ENCODE data around the gene IPMK.
"Not testable (repeated sequence)": the region's sequence is repeated elsewhere in the genome, so short reads cannot be mapped to it uniquely, and the experiment has no call there.

IPMK gene

GRCh38 chr10:58254644-58255043, 13.1 kb downstream of the IPMK start:
- no peaks in the 10 kb centered on the region for H3K36me3 ChIP-seq (ENCODE audit: control insufficient read depth, insufficient read depth, low read length)
- peaks cover 8% of the 10 kb centered on the region for H3K4me1 ChIP-seq
- no peak overlapping the region for H2AFZ ChIP-seq
- H3K9me3 ChIP-seq (ENCODE audit: control insufficient read depth, low read length): no peaks in the 10 kb centered on the region
- H3K27ac ChIP-seq: no peak overlapping the region
- H3K9ac ChIP-seq: no peak overlapping the region
- no peak overlapping the region for H3K4me2 ChIP-seq (ENCODE audit: low read length)
- no peak for TF ChIP-seq CTCF (IDR thresholded peaks at IDR 0.05)
- H3K79me2 ChIP-seq: peaks cover 79% of the 10 kb centered on the region
- no peaks in the 10 kb centered on the region for H3K27me3 ChIP-seq (ENCODE audit: control insufficient read depth, insufficient read depth, low read length)
- no peak overlapping the region for H3K4me3 ChIP-seq (ENCODE audit: low read depth, low read length)

GRCh38 chr10:58253184-58253583, 14.5 kb downstream of the IPMK start:
- Histone ChIP-seq H2AFZ (no peak overlapping the region), H3K79me2 (peaks cover 84% of the 10 kb centered on the region), H3K36me3 (ENCODE audit: control insufficient read depth, insufficient read depth, low read length) (no peaks in the 10 kb centered on the region), H3K4me2 (ENCODE audit: low read length) (no peak overlapping the region), H3K9ac (no peak overlapping the region), H3K9me3 (ENCODE audit: control insufficient read depth, low read length) (no peaks in the 10 kb centered on the region), H3K27me3 (ENCODE audit: control insufficient read depth, insufficient read depth, low read length) (no peaks in the 10 kb centered on the region), H3K27ac (no peak overlapping the region), H3K4me3 (ENCODE audit: low read depth, low read length) (no peak overlapping the region), H3K4me1 (peaks cover 13% of the 10 kb centered on the region)
- TF ChIP-seq CTCF (IDR thresholded peaks at IDR 0.05): no peak

- not testable (repeated sequence) for H3K27ac ChIP-seq; H3K27me3 ChIP-seq (ENCODE audit: control insufficient read depth, insufficient read depth, low read length); H2AFZ ChIP-seq; H3K36me3 ChIP-seq (ENCODE audit: control insufficient read depth, insufficient read depth, low read length); H3K4me2 ChIP-seq (ENCODE audit: low read length); H3K9me3 ChIP-seq (ENCODE audit: control insufficient read depth, low read length); H3K4me3 ChIP-seq (ENCODE audit: low read depth, low read length); H3K9ac ChIP-seq
- peaks cover 12% of the 10 kb centered on the region for H3K4me1 ChIP-seq
- H3K79me2 ChIP-seq: peaks cover 46% of the 10 kb centered on the region
These were observed 23.0 kb downstream of the IPMK start for GRCh38 chr10:58244666-58245065.

GRCh38 chr10:58244242-58244641, 23.5 kb downstream of the IPMK start:
- H3K9ac ChIP-seq; H3K27me3 ChIP-seq (ENCODE audit: control insufficient read depth, insufficient read depth, low read length): not testable (repeated sequence)

GRCh38 chr10:58243801-58244200, 23.9 kb downstream of the IPMK start:
- H3K4me2 ChIP-seq (ENCODE audit: low read length); H3K27me3 ChIP-seq (ENCODE audit: control insufficient read depth, insufficient read depth, low read length); H3K9me3 ChIP-seq (ENCODE audit: control insufficient read depth, low read length); H3K4me3 ChIP-seq (ENCODE audit: low read depth, low read length); H3K36me3 ChIP-seq (ENCODE audit: control insufficient read depth, insufficient read depth, low read length); H3K27ac ChIP-seq; H2AFZ ChIP-seq; H3K9ac ChIP-seq: not testable (repeated sequence)
- H3K79me2 ChIP-seq: peaks cover 39% of the 10 kb centered on the region
- peaks cover 13% of the 10 kb centered on the region for H3K4me1 ChIP-seq

More at GRCh38 chr10:58244242-58244641, 23.5 kb downstream of the IPMK start:
- peaks cover 14% of the 10 kb centered on the region for H3K4me1 ChIP-seq
- not testable (repeated sequence) for H2AFZ ChIP-seq; H3K36me3 ChIP-seq (ENCODE audit: control insufficient read depth, insufficient read depth, low read length); H3K4me2 ChIP-seq (ENCODE audit: low read length); H3K27ac ChIP-seq; H3K4me3 ChIP-seq (ENCODE audit: low read depth, low read length); H3K9me3 ChIP-seq (ENCODE audit: control insufficient read depth, low read length)
- peaks cover 43% of the 10 kb centered on the region for H3K79me2 ChIP-seq

- no peaks in the 10 kb centered on the region for H3K27me3 ChIP-seq (ENCODE audit: control insufficient read depth, insufficient read depth, low read length)
- H3K9ac ChIP-seq: no peak overlapping the region
- peaks cover 35% of the 10 kb centered on the region for H3K79me2 ChIP-seq
- H3K27ac ChIP-seq: no peak overlapping the region
- no peaks in the 10 kb centered on the region for H3K9me3 ChIP-seq (ENCODE audit: control insufficient read depth, low read length)
- H2AFZ ChIP-seq: no peak overlapping the region
- no peak overlapping the region for H3K4me2 ChIP-seq (ENCODE audit: low read length)
- no peak overlapping the region for H3K4me3 ChIP-seq (ENCODE audit: low read depth, low read length)
- TF ChIP-seq CTCF (IDR thresholded peaks at IDR 0.05): no peak
- H3K4me1 ChIP-seq: peaks cover 13% of the 10 kb centered on the region
- no peaks in the 10 kb centered on the region for H3K36me3 ChIP-seq (ENCODE audit: control insufficient read depth, insufficient read depth, low read length)
These were observed 24.4 kb downstream of the IPMK start for GRCh38 chr10:58243269-58243668.

Measured in parathyroid adenoma (tissue), 2 donors.